Heart right ventricle (tissue), 16 donors: ENCODE data around the gene DENND11. TPM values are rescaled to one million over a fixed set of nuclear protein-coding genes. Genes with fewer than 3 reads are reported as not detected.

Source experiments
- ATAC-seq, 8 donors: fragments of 200-7000 bp; cut with Tn5 transposase; one replicate each; pipeline ENCODE4 v1.9.1; 2020; ENCODE audit warnings: mild to moderate bottlenecking in 8 of 8, moderate library complexity in 8 of 8, moderate number of reproducible peaks in 1 of 8
- DNase-seq, 2 donors: peaks; one replicate each; pipeline ENCODE4 v3.0.0-alpha.2; 2020
- H3K27ac ChIP-seq, 10 donors: fragments of 200-600 bp; sonication (generic) in 2 of 10; one replicate each; pipeline versions ENCODE4 v1.5.0 to v1.8.0; 2020 to 2022; ENCODE audit warnings: mild to moderate bottlenecking in 3 of 10
- H3K27me3 ChIP-seq, 7 donors: fragments of 200-600 bp; one replicate each; pipeline ENCODE4 v1.8.0; 2021 to 2022; ENCODE audit warnings: mild to moderate bottlenecking in 2 of 7
- H3K36me3 ChIP-seq, 9 donors: fragments of 200-600 bp; sonication (generic) in 1 of 9; one replicate each; pipeline versions ENCODE4 v1.5.0 to v1.8.0; 2020 to 2022; ENCODE audit warnings: mild to moderate bottlenecking in 2 of 9
- H3K4me1 ChIP-seq, 9 donors: fragments of 200-600 bp; sonication (generic) in 1 of 9; one replicate each; pipeline versions ENCODE4 v1.5.0 to v1.8.0; 2020 to 2022; ENCODE audit warnings: mild to moderate bottlenecking in 4 of 9
- H3K4me3 ChIP-seq, 10 donors: fragments of 200-600 bp; sonication (generic) in 2 of 10; one replicate each; pipeline versions ENCODE4 v1.5.0 to v1.8.0; 2020 to 2022; ENCODE audit warnings: mild to moderate bottlenecking in 7 of 10, moderate library complexity in 2 of 10
- H3K9me3 ChIP-seq, 11 donors: fragments of 200-600 bp in 10 of 11; sonication (generic) in 2 of 11; one replicate each; pipeline versions ENCODE4 v1.5.0 to v1.8.0; 2013 to 2022; ENCODE audit warnings: mild to moderate bottlenecking in 2 of 11, control low read depth in 1 of 11, moderate library complexity in 1 of 11
- WGBS, 2 donors: extraction: QIAGEN DNeasy Blood & Tissue Kit; methylation state at CpG; one replicate each; pipeline ENCODE4 v1.1.7; 2013; ENCODE audit warnings: inconsistent platforms in 1 of 2; 5-methylcytosine and 5-hydroxymethylcytosine counted together
- intact Hi-C, 10 donors: fragments of 100-400 bp; cut with DNase I; formaldehyde crosslinking; loops; one replicate each; pipeline versions ENCODE4 v1.11.1 to v1.14.2; 2022
- polyA plus RNA-seq, 2 donors: library from polyadenylated mRNA; stranded (reverse); fragments of 200-250 nt; gene quantifications; one replicate each; pipeline ENCODE4 v1.2.3, GENCODE V29; 2013
- total RNA-seq, 10 donors: library from RNA; stranded (reverse); fragmentation: NEBNext Ultra II Directional in 3 of 10; extraction: Animal tissue kit (Norgen Biotek cat#: 25700) in 3 of 10; gene quantifications; one replicate each; pipeline versions ENCODE4 v1.2.1 to v1.2.4, GENCODE V29; 2021 to 2023
- TF ChIP-seq, protein P1 (sequence below), 9 donors: fragments of 200-600 bp; sonication (generic) in 2 of 9; IDR thresholded peaks; one replicate each; pipeline versions ENCODE4 v1.5.0 to v1.8.0; 2021 to 2022; ENCODE audit warnings: antibody characterized with exemption in 9 of 9, mild to moderate bottlenecking in 5 of 9, moderate library complexity in 1 of 9
- donor health status: Arrhythmogenic right ventricular cardiomyopathy.
- donor health status: ischemic (EF 13 %, LVEDD 7.1; RV severe dilation, severe dysfunction).
- donor health status: healthy with polysubstance abuse.
- donor health status: DM: no; HTN: yes; CAD: no.
- donor health status: DM: no; HTN: no; CAD: no.
- donor health status: ischemic (EF 25% LVEDD 6.9; RV normal size, moderate dysfunction).
- donor health status: ischemic (EF 25% LVEDD 5.7; RV mildly dilated, moderate dysfunction).
- donor health status: healthy.
- donor health status: DM: yes; HTN: yes; CAD: no.
- donor health status: Ischemic cardiomyopathy.
- donor health status: ischemic (EF 35%, LVEDD 5.7; RV mildly dilated, moderate dysfunction).
- donor health status: nonischemic (EF 11% LVEDD 7.7; RV severe dilation, severe dysfunction).
- donor health status: DM: yes; HTN: yes; CAD: no.
- donor health status: PGD.
- donor health status: ischemic (EF 29% LVEDD 5.4; RV normal size, mild dysfunction).
- donor health status: nonischemic (EF 23%, LVEDD 6.1; RV moderate dilation, normal function).

DENND11 gene
- total and polyA plus RNA-seq, 12 donors = 2.7 to 11.5 (median 8.0) TPM

GRCh38 chr7:141700296-141700847 lies 1.6 kb downstream of the DENND11 start:
- no peaks in the 10 kb centered on the region for H3K27me3 ChIP-seq
- H3K9me3 ChIP-seq = no peaks in the 10 kb centered on the region
- WGBS, 2 donors = 64 to 70% methylated on average over 5 of the region's 5 CpGs
- H3K36me3 ChIP-seq = no peaks in the 10 kb centered on the region
- peaks cover 0 to 60% (median 44%) of the 10 kb centered on the region in 9 donors for H3K4me1 ChIP-seq
- DNase-seq (no peak), ATAC-seq (no peak)
- H3K4me3 ChIP-seq = peak overlapping the region in 7 of 10 donors; percentile 70 to 86 (median 80)
- intact Hi-C loops = loop anchor here in 2 of 10 donors (5.0 kb wide), 2 partner anchors 37 to 48 kb away; partner anchors contain the start of gene SSBP1 (in 2 of the 2)
- TF ChIP-seq, protein P1, sequence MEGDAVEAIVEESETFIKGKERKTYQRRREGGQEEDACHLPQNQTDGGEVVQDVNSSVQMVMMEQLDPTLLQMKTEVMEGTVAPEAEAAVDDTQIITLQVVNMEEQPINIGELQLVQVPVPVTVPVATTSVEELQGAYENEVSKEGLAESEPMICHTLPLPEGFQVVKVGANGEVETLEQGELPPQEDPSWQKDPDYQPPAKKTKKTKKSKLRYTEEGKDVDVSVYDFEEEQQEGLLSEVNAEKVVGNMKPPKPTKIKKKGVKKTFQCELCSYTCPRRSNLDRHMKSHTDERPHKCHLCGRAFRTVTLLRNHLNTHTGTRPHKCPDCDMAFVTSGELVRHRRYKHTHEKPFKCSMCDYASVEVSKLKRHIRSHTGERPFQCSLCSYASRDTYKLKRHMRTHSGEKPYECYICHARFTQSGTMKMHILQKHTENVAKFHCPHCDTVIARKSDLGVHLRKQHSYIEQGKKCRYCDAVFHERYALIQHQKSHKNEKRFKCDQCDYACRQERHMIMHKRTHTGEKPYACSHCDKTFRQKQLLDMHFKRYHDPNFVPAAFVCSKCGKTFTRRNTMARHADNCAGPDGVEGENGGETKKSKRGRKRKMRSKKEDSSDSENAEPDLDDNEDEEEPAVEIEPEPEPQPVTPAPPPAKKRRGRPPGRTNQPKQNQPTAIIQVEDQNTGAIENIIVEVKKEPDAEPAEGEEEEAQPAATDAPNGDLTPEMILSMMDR (IDR thresholded peaks at IDR 0.05) = no peak
- H3K27ac ChIP-seq = peak overlapping the region in 7 of 10 donors; percentile 79 to 91 (median 86)

- no peaks in the 10 kb centered on the region for H3K36me3 ChIP-seq
- no peak overlapping the region for H3K4me3 ChIP-seq
- intact Hi-C loops = loop anchor here in 2 of 10 donors (5.0 kb wide), 2 partner anchors 37 to 48 kb away; partner anchors contain the start of gene SSBP1 (in 2 of the 2)
- WGBS, 2 donors = 82% methylated on average over 3 of the region's 3 CpGs
- no peak for DNase-seq
- peaks cover 0 to 60% (median 45%) of the 10 kb centered on the region in 9 donors for H3K4me1 ChIP-seq
- H3K27me3 ChIP-seq = no peaks in the 10 kb centered on the region
- H3K9me3 ChIP-seq = no peaks in the 10 kb centered on the region
- ATAC-seq = no peak
- TF ChIP-seq, protein P1 (IDR thresholded peaks at IDR 0.05) = no peak
- no peak overlapping the region for H3K27ac ChIP-seq
Observed at GRCh38 chr7:141699860-141700259, 2.1 kb downstream of the DENND11 start.

GRCh38 chr7:141698247-141699015 lies 3.5 kb downstream of the DENND11 start:
- H3K4me3 ChIP-seq = no peak overlapping the region
- no peak for DNase-seq
- 91 to 100% methylated on average over 1 of the region's 1 CpG for WGBS, 2 donors
- no peak overlapping the region for H3K27ac ChIP-seq
- no peaks in the 10 kb centered on the region for H3K9me3 ChIP-seq
- no peaks in the 10 kb centered on the region for H3K27me3 ChIP-seq
- no peak for ATAC-seq
- H3K4me1 ChIP-seq = peaks cover 0 to 66% (median 45%) of the 10 kb centered on the region in 9 donors
- intact Hi-C loops = no loop called here
- TF ChIP-seq, protein P1 (IDR thresholded peaks at IDR 0.05) = no peak
- H3K36me3 ChIP-seq = no peaks in the 10 kb centered on the region

DNA sequence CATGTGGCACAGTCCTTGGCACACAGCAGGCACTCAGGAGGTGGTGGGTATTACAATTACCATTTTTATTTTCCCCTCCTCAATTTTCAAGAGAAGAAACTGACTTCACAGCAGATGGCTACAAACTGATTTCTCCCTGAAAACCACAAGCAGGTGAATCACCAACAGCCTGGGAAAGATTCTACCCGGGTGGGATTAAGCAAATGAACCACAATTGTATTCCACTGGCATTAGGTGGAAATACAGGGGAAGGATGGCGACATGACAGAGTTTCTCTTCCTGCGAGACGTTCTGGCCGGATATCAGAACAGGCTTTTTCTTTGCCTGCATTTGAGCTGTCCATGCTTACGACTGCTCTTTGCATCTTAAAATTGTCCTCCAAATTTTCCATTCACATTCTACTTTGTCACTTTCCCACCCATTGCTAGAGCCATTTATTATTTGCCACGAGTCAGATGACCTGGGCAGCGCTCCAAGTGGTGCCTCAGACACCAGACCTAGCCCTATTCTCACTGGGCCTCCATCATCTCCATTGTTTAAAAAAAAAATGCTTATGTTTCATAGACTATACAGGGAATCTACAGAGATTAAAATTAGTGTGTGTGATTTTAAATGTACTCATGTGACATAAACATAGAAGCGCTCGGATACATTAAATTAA lies 4.6 kb downstream of the DENND11 start:
- 76 to 78% methylated on average over 10 of the region's 10 CpGs for WGBS, 2 donors
- no peak overlapping the region for H3K4me3 ChIP-seq
- H3K27me3 ChIP-seq = no peaks in the 10 kb centered on the region
- H3K36me3 ChIP-seq = no peaks in the 10 kb centered on the region
- DNase-seq = no peak
- H3K4me1 ChIP-seq = peaks cover 0 to 60% (median 39%) of the 10 kb centered on the region in 9 donors
- H3K9me3 ChIP-seq = no peaks in the 10 kb centered on the region
- TF ChIP-seq, protein P1 (IDR thresholded peaks at IDR 0.05) = no peak
- intact Hi-C loops = no loop called here
- H3K27ac ChIP-seq = no peak overlapping the region
- no peak for ATAC-seq
